Measurements from ENCODE around the gene AMH.

DNA sequence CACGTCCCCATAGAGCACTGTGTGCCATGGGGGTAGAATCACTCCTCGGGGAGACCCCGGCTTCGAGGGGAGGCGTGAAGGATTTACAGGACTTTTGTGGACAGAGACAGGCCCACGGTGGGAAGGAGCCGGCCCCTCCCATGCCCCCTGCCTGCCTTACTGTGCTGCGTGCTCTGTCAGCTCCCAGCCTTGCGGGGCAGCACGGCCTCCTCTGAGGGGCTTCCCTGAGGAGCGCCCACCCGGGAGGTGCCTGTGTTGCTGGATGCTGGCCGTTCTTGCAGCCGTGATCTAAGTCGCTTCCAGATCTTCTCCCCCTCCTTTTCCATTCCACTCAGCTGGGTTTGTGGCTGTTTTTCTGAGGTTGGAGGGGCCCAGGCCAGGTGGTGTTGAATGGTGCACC is 42.1 kb upstream of the AMH start:
- no peak for TF ChIP-seq EGR1 (IDR thresholded peaks at IDR 0.05; ENCODE audit: low read depth in 2 of 2)
- TF ChIP-seq, protein P1, sequence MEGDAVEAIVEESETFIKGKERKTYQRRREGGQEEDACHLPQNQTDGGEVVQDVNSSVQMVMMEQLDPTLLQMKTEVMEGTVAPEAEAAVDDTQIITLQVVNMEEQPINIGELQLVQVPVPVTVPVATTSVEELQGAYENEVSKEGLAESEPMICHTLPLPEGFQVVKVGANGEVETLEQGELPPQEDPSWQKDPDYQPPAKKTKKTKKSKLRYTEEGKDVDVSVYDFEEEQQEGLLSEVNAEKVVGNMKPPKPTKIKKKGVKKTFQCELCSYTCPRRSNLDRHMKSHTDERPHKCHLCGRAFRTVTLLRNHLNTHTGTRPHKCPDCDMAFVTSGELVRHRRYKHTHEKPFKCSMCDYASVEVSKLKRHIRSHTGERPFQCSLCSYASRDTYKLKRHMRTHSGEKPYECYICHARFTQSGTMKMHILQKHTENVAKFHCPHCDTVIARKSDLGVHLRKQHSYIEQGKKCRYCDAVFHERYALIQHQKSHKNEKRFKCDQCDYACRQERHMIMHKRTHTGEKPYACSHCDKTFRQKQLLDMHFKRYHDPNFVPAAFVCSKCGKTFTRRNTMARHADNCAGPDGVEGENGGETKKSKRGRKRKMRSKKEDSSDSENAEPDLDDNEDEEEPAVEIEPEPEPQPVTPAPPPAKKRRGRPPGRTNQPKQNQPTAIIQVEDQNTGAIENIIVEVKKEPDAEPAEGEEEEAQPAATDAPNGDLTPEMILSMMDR (IDR thresholded peaks at IDR 0.05; ENCODE audit: low read depth, low read length, missing input control): no peak
- no peak for TF ChIP-seq SP1 (IDR thresholded peaks at IDR 0.05)
- TF ChIP-seq HNF4A (conservative IDR thresholded peaks at IDR 0.05): no peak
- no peak for TF ChIP-seq JUND (IDR thresholded peaks at IDR 0.05)
- TF ChIP-seq YY1 (IDR thresholded peaks at IDR 0.05): no peak
- TF ChIP-seq TAF1 (conservative IDR thresholded peaks at IDR 0.05): no peak
- TF ChIP-seq, protein P2, sequence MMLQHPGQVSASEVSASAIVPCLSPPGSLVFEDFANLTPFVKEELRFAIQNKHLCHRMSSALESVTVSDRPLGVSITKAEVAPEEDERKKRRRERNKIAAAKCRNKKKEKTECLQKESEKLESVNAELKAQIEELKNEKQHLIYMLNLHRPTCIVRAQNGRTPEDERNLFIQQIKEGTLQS (IDR thresholded peaks at IDR 0.05): no peak
